ENCODE results near the gene NHP2. TPM values are rescaled to one million over a fixed set of nuclear protein-coding genes. Genes with fewer than 3 reads are reported as not detected.

The NHP2 gene
- total and polyA plus RNA-seq, 8 donors = 65.0 to 116 (median 97.5) TPM

GRCh38 chr5:178191661-178192060 lies 38.0 kb upstream of the NHP2 start:
- no peak overlapping the region for H3K4me3 ChIP-seq
- TF ChIP-seq, protein P1, sequence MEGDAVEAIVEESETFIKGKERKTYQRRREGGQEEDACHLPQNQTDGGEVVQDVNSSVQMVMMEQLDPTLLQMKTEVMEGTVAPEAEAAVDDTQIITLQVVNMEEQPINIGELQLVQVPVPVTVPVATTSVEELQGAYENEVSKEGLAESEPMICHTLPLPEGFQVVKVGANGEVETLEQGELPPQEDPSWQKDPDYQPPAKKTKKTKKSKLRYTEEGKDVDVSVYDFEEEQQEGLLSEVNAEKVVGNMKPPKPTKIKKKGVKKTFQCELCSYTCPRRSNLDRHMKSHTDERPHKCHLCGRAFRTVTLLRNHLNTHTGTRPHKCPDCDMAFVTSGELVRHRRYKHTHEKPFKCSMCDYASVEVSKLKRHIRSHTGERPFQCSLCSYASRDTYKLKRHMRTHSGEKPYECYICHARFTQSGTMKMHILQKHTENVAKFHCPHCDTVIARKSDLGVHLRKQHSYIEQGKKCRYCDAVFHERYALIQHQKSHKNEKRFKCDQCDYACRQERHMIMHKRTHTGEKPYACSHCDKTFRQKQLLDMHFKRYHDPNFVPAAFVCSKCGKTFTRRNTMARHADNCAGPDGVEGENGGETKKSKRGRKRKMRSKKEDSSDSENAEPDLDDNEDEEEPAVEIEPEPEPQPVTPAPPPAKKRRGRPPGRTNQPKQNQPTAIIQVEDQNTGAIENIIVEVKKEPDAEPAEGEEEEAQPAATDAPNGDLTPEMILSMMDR (IDR thresholded peaks at IDR 0.05) = no peak
- H3K27me3 ChIP-seq = peaks cover 0 to 21% of the 10 kb centered on the region in 2 donors
- no peaks in the 10 kb centered on the region for H3K4me1 ChIP-seq
- H3K9me3 ChIP-seq = no peaks in the 10 kb centered on the region
- ATAC-seq = no peak
- intact Hi-C loops (cut with DNase I) = no loop called here
- no peaks in the 10 kb centered on the region for H3K36me3 ChIP-seq
- H3K27ac ChIP-seq = no peak overlapping the region
- no peak for DNase-seq

DNA sequence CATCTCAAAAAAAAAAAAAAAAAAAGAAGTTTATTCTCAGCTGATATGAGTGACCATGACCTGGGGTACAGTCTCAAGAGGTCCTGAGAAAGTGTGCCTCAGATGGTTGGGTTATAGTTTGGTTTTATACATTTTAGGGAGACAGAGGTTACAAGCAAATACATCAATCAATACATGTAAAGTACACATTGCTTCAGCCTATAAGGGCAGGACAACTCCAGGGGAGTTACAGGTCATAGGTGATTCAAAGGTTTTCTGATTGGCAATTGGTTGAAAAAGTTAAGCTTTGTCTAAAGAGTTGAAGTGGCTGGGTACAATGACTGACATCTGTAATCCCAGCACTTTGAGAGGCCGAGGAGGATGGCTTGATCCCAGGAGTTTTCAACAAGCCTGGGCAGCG lies 35.7 kb upstream of the NHP2 start:
- ATAC-seq (no peak), DNase-seq (no peak)
- intact Hi-C loops (cut with DNase I) = no loop called here
- H3K4me3 ChIP-seq = no peak overlapping the region
- no peak overlapping the region for H3K27ac ChIP-seq
- TF ChIP-seq, protein P1 (IDR thresholded peaks at IDR 0.05) = no peak
- no peaks in the 10 kb centered on the region for H3K36me3 ChIP-seq
- peaks cover 0 to 12% of the 10 kb centered on the region in 2 donors for H3K27me3 ChIP-seq
- H3K4me1 ChIP-seq = no peaks in the 10 kb centered on the region
- H3K9me3 ChIP-seq = no peaks in the 10 kb centered on the region

- TF ChIP-seq, protein P1 (IDR thresholded peaks at IDR 0.05) = no peak
- Histone ChIP-seq H3K4me3 (no peak within 1 kb of the TSS), H3K9me3 (no peaks in the 10 kb centered on the region), H3K27me3 (no peaks in the 10 kb centered on the region), H3K27ac (no peak within 1 kb of the TSS), H3K36me3 (no peaks in the 10 kb centered on the region), H3K4me1 (peaks cover 0 to 6% of the 10 kb centered on the region in 2 donors)
- DNase-seq (no peak), ATAC-seq (no peak)
- intact Hi-C loops (cut with DNase I) = no loop called here
Observed at GRCh38 chr5:178187014-178187413, 33.3 kb upstream of the NHP2 start, which contains the start of gene GMCL2. Gene GMCL2 (minus strand): TSS chr5:178187371. CDS start chr5:178187299, 72 bp downstream.

DNA sequence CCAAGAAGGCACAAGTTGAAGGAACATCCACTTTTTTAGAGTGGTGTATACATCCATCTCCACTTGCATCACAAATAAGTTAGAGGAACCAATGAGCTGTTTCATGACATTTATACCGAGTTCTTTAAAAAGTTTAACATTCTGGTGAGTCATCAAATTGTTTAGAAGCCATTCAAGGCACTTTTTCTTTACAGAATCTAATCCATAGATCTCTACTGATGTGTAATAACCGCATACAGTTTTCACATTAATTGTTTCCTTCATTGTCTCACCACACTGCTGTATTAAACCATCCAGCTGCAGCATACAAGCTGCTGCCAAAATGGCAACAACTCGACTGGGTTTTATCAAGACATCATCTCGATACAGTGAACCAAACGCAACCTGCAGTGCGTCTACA lies 32.7 kb upstream of the NHP2 start:
- Histone ChIP-seq H3K4me1 (peaks cover 0 to 6% of the 10 kb centered on the region in 2 donors), H3K36me3 (no peaks in the 10 kb centered on the region), H3K27ac (no peak overlapping the region), H3K9me3 (no peaks in the 10 kb centered on the region), H3K4me3 (no peak overlapping the region), H3K27me3 (no peaks in the 10 kb centered on the region)
- intact Hi-C loops (cut with DNase I) = no loop called here
- ATAC-seq = no peak
- TF ChIP-seq, protein P1 (IDR thresholded peaks at IDR 0.05) = no peak
- no peak for DNase-seq

DNA sequence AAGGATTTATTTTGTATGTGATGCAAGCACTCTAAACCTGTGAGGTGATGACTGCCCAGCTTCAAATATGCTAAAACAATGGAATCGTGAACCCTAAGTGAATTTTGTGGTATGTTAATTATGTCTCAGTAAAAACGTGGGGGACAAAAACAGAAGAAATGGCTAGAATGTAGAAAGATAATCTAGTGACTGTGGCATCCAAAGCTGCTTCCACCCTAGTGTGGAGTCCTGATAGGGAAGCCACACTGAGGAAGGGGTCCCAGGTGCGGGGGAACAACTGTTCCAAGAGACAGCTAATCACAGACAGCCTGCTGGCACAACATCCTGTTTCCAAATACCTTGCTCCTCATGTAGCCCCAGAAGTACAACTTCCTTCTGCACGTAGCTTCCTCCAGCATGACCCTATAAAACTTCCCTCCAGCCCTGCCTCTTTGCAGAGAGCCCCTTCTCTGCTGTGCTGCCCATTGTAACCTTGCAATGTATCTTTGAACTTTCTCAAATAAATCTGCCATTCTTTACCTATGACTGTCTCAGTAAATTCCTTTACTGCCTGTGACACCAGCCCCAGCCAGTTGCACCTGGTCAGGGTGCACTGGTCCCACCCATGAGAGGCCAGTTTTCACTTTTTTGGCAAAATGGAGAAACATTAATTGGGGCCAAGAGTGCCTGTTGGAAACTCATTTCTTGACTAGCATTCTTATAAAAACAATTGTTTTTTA lies 28.6 kb upstream of the NHP2 start:
- Histone ChIP-seq H3K27me3 (no peaks in the 10 kb centered on the region), H3K4me3 (no peak overlapping the region), H3K27ac (no peak overlapping the region), H3K4me1 (peaks cover 0 to 6% of the 10 kb centered on the region in 2 donors), H3K36me3 (no peaks in the 10 kb centered on the region), H3K9me3 (no peaks in the 10 kb centered on the region)
- TF ChIP-seq, protein P1 (IDR thresholded peaks at IDR 0.05) = no peak
- DNase-seq = no peak
- no peak for ATAC-seq
- intact Hi-C loops (cut with DNase I) = no loop called here
